Measurements from ENCODE around the gene LTF. TPM values are rescaled to one million over a fixed set of nuclear protein-coding genes. Genes with fewer than 3 reads are reported as not detected.

LTF gene
- total RNA-seq, 2 donors from 2014 or later: 0.51 to 1.8 TPM

GRCh38 chr3:46478341-46478740 is 13.6 kb upstream of the LTF start:
- no peak overlapping the region for H3K27ac ChIP-seq
- peaks cover 0 to 11% of the 10 kb centered on the region in 2 donors for H3K9me3 ChIP-seq
- H3K4me1 ChIP-seq: no peaks in the 10 kb centered on the region
- H3K4me3 ChIP-seq: no peak overlapping the region
- H3K36me3 ChIP-seq: no peaks in the 10 kb centered on the region
- DNase-seq (ENCODE audit: low spot score): no peak
- H3K27me3 ChIP-seq: no peaks in the 10 kb centered on the region
- TF ChIP-seq CTCF (IDR thresholded peaks at IDR 0.05): no peak

DNA sequence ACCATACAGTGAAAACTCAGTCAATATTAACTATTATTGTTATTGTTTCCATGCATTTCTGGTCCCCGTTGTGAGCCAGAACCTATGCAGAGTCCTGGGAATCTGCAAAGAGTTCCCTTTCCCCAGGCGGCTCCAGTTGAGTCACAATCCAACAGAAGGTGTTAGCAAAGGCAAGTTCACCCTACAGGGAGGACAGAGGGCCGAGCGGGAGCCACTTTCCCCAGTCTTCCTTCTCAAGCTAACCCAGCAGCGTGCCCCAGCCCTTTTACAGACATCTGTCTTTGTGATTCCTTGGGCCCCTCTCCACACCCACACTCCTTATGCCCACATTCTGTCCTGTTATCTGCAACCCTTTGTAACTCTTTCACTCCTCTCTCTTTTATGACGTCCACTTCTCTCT is 13.1 kb upstream of the LTF start:
- Histone ChIP-seq H3K36me3 (no peaks in the 10 kb centered on the region), H3K9me3 (peaks cover 0 to 11% of the 10 kb centered on the region in 2 donors), H3K4me3 (no peak overlapping the region)

DNA sequence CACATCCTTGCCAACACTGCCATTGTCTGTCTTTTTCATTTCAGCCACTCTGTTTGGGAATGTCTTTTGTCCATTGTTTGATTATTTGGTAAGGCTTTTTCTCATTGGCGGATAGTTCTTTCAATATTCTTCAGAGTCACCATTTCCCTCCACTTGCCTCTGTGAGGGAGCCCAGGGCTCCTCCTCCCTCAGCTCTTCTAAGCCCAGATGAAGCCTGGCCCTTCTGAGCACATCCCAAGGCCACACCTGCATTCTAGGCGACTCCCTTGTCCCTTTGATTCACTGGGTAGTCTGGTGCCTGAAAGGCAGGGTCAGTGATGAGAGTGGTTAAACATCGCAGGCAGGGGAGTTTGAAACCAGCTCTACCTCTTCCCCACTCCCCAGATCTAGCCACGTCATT is 12.4 kb upstream of the LTF start:
- DNase-seq (ENCODE audit: low spot score): peak; percentile 21
- no peak for TF ChIP-seq CTCF (IDR thresholded peaks at IDR 0.05)
- H3K36me3 ChIP-seq: no peaks in the 10 kb centered on the region

More for the DNA sequence above, 13.1 kb upstream of the LTF start:
- Histone ChIP-seq H3K27ac (no peak overlapping the region), H3K4me1 (no peaks in the 10 kb centered on the region), H3K27me3 (no peaks in the 10 kb centered on the region)
- DNase-seq (ENCODE audit: low spot score): peak; percentile 48
- TF ChIP-seq CTCF (IDR thresholded peaks at IDR 0.05): no peak

DNA sequence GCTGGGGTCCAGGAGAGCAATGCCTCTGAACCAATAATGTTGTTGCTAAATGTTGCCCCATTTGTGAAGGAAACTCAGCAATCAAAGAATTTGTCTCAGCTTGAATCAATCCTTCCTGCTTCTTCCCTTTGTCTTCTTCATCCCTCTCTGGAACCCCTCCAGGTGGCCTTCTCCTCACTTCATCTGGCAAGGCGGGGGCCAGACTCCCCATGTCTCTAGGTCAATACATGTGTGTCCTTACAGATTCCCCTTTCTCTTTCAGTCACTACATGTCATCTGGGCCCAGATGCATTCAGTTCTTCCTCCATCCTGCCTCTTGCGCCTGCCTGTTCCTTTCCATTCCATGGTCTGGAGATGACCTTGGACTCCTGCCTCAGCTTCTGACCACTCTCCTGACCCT is 8.0 kb upstream of the LTF start:
- Histone ChIP-seq H3K9me3 (peaks cover 0 to 11% of the 10 kb centered on the region in 2 donors), H3K36me3 (no peaks in the 10 kb centered on the region), H3K27me3 (no peaks in the 10 kb centered on the region), H3K4me1 (no peaks in the 10 kb centered on the region), H3K27ac (no peak overlapping the region), H3K4me3 (no peak overlapping the region)
- no peak for TF ChIP-seq CTCF (IDR thresholded peaks at IDR 0.05)
- no peak for DNase-seq (ENCODE audit: low spot score)

More for the DNA sequence above, 12.4 kb upstream of the LTF start:
- no peaks in the 10 kb centered on the region for H3K4me1 ChIP-seq
- no peak overlapping the region for H3K27ac ChIP-seq
- H3K27me3 ChIP-seq: no peaks in the 10 kb centered on the region
- H3K9me3 ChIP-seq: peaks cover 0 to 11% of the 10 kb centered on the region in 2 donors
- no peak overlapping the region for H3K4me3 ChIP-seq

GRCh38 chr3:46471371-46471914 is 6.7 kb upstream of the LTF start:
- peaks cover 0 to 11% of the 10 kb centered on the region in 2 donors for H3K9me3 ChIP-seq
- H3K4me1 ChIP-seq: peaks cover 0 to 1% of the 10 kb centered on the region in 2 donors
- H3K27me3 ChIP-seq: no peaks in the 10 kb centered on the region
- H3K27ac ChIP-seq: no peak overlapping the region
- DNase-seq (ENCODE audit: low spot score): peak; percentile 5
- no peak overlapping the region for H3K4me3 ChIP-seq
- H3K36me3 ChIP-seq: no peaks in the 10 kb centered on the region
- no peak for TF ChIP-seq CTCF (IDR thresholded peaks at IDR 0.05)

DNA sequence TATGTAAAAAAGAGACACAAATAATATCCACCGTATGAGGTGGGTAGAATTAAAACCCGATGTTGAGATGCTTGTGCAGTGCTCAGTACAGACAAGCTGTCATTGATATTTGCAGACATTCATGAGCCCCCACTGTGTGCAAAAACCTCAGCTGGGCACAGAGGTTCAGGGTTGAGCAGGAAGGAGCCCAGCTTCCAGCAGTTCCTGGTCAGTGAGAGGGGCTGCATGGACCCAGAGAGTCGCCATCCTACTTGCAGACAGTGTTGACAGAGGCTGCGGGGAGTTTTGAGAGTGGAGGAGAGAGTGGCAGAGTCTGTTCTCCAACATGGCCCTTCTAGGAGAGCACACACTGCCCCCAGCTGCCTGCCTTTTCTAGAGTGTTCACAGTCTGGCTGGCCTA is 6.1 kb upstream of the LTF start:
- H3K9me3 ChIP-seq: peaks cover 0 to 11% of the 10 kb centered on the region in 2 donors
- no peak for TF ChIP-seq CTCF (IDR thresholded peaks at IDR 0.05)
- H3K27me3 ChIP-seq: no peaks in the 10 kb centered on the region
- no peak overlapping the region for H3K4me3 ChIP-seq
- peaks cover 0 to 7% of the 10 kb centered on the region in 2 donors for H3K4me1 ChIP-seq
- H3K27ac ChIP-seq: no peak overlapping the region
- DNase-seq (ENCODE audit: low spot score): peak; percentile 48
- no peaks in the 10 kb centered on the region for H3K36me3 ChIP-seq

All from right atrium auricular region (tissue), 2 donors.